Right hindlimb (tissue), 1 donor: ENCODE data around the gene IFNA10.
"Not testable (repeated sequence)": the region's sequence is repeated elsewhere in the genome, so short reads cannot be mapped to it uniquely, and the experiment has no call there.

Experiments used
- DNase-seq: peaks from one replicate; pipeline ENCODE4 v3.0.0-alpha.2; 2018

Gene IFNA10

GRCh38 chr9:21207043-21207442 lies at the start of gene IFNA10:
Gene IFNA10 (minus strand): TSS chr9:21207143. CDS start chr9:21207097, 46 bp downstream.
- not testable (repeated sequence) for DNase-seq

- DNase-seq, result no peak
These were observed 48.7 kb upstream of the IFNA10 start for GRCh38 chr9:21255538-21256212.

- no peak for DNase-seq
These were observed 46.0 kb upstream of the IFNA10 start for GRCh38 chr9:21252721-21253547.

GRCh38 chr9:21251638-21252037 lies 44.7 kb upstream of the IFNA10 start:
- DNase-seq, result no peak

- no peak for DNase-seq
These were observed 44.2 kb upstream of the IFNA10 start for GRCh38 chr9:21251190-21251589.

- no peak for DNase-seq
These were observed 37.9 kb upstream of the IFNA10 start for GRCh38 chr9:21244836-21245235.

- DNase-seq, result no peak
These were observed 33.0 kb upstream of the IFNA10 start, which contains the start of gene IFNA14 for GRCh38 chr9:21239911-21240310. Gene IFNA14 (minus strand): TSS chr9:21240005. CDS start chr9:21239935, 70 bp downstream.

- not testable (repeated sequence) for DNase-seq
These were observed 29.4 kb upstream of the IFNA10 start for GRCh38 chr9:21236360-21236714.

GRCh38 chr9:21235468-21236359 lies 28.8 kb upstream of the IFNA10 start:
- DNase-seq, result peak; percentile 35

GRCh38 chr9:21234153-21234687 lies 27.3 kb upstream of the IFNA10 start:
- no peak for DNase-seq

GRCh38 chr9:21233258-21233657 lies 26.3 kb upstream of the IFNA10 start:
- DNase-seq, result no peak

GRCh38 chr9:21228122-21228521 lies 21.2 kb upstream of the IFNA10 start, which contains the start of gene IFNA17:
Gene IFNA17 (minus strand): TSS chr9:21228222. CDS start chr9:21228173, 49 bp downstream.
- no peak for DNase-seq

- not testable (repeated sequence) for DNase-seq
These were observed 10.3 kb upstream of the IFNA10 start, which contains the start of gene IFNA16 for GRCh38 chr9:21217211-21217610. Gene IFNA16 (minus strand): TSS chr9:21217311. CDS start chr9:21217305, 6 bp downstream.

- not testable (repeated sequence) for DNase-seq
These were observed 6.7 kb upstream of the IFNA10 start for GRCh38 chr9:21213411-21214326.

- not testable (repeated sequence) for DNase-seq
These were observed 5.2 kb upstream of the IFNA10 start for GRCh38 chr9:21212160-21212559.

- DNase-seq, result not testable (repeated sequence)
These were observed 3.8 kb upstream of the IFNA10 start for GRCh38 chr9:21210782-21211181.

GRCh38 chr9:21210311-21210710 lies 3.4 kb upstream of the IFNA10 start:
- no peak for DNase-seq

GRCh38 chr9:21205204-21205603 lies 1.7 kb downstream of the IFNA10 start:
- no peak for DNase-seq

- DNase-seq, result not testable (repeated sequence)
These were observed 4.8 kb downstream of the IFNA10 start, which contains the start of gene IFNA7 for GRCh38 chr9:21202105-21202504. Gene IFNA7 (minus strand): TSS chr9:21202205. CDS start chr9:21202165, 40 bp downstream.

GRCh38 chr9:21194867-21195776 lies 11.8 kb downstream of the IFNA10 start:
- DNase-seq, result not testable (repeated sequence)
